ENCODE measurements around the gene FOXI2. TPM values are rescaled to one million over a fixed set of nuclear protein-coding genes. Genes with fewer than 3 reads are reported as not detected.

The FOXI2 gene
- total RNA-seq, 2 experiments from 2014 or later: not detected

DNA sequence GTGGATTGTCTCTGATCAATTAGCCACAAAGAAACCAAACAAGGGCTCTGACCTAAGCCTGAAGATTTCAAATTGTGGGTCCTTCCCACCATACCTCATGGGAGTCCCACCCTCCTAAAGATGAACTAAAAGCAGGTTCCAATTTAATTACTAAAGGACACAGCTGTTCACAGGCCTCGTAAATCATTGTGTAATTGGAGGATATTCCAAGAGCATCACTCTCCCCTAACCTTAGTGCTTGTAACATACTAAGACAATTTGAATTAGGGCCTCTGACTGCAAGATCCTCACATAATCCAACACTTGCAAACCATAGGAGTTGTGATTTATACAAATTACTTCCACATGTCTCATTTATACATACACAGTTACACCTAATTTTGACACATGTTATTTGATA, 44.4 kb downstream of the FOXI2 start:
- Histone ChIP-seq H3K4me3 (ENCODE audit: low read length) (no peak overlapping the region), H3K36me3 (ENCODE audit: insufficient read depth, low read length) (no peaks in the 10 kb centered on the region), H3K27me3 (ENCODE audit: control insufficient read depth in 1 of 2, insufficient read depth in 2 of 2, low read length in 2 of 2) (no peaks in the 10 kb centered on the region), H3K27ac (ENCODE audit: low read depth in 1 of 2, low read length in 2 of 2) (no peak overlapping the region), H3K4me1 (ENCODE audit: insufficient read depth, low read length) (no peaks in the 10 kb centered on the region), H3K9me3 (ENCODE audit: control insufficient read depth in 1 of 2, insufficient read depth in 1 of 2, low read length in 2 of 2) (peaks cover 5% of the 10 kb centered on the region in 2 experiments)
- no peak overlapping the region for H3K4me3 Mint-ChIP-seq
- H3K27ac Mint-ChIP-seq: no peak overlapping the region
- H3K4me1 Mint-ChIP-seq (ENCODE audit: low read depth): no peaks in the 10 kb centered on the region
- ATAC-seq (ENCODE audit: poor library complexity): no peak
- TF ChIP-seq, protein P1, sequence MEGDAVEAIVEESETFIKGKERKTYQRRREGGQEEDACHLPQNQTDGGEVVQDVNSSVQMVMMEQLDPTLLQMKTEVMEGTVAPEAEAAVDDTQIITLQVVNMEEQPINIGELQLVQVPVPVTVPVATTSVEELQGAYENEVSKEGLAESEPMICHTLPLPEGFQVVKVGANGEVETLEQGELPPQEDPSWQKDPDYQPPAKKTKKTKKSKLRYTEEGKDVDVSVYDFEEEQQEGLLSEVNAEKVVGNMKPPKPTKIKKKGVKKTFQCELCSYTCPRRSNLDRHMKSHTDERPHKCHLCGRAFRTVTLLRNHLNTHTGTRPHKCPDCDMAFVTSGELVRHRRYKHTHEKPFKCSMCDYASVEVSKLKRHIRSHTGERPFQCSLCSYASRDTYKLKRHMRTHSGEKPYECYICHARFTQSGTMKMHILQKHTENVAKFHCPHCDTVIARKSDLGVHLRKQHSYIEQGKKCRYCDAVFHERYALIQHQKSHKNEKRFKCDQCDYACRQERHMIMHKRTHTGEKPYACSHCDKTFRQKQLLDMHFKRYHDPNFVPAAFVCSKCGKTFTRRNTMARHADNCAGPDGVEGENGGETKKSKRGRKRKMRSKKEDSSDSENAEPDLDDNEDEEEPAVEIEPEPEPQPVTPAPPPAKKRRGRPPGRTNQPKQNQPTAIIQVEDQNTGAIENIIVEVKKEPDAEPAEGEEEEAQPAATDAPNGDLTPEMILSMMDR (IDR thresholded peaks at IDR 0.05): no peak
- DNase-seq: no peak
- POLR2A ChIA-PET: no interaction called here
- H3K9me3 Mint-ChIP-seq: no peaks in the 10 kb centered on the region
- intact Hi-C loops (cut with DNase I, micrococcal nuclease): no loop called here
- no peaks in the 10 kb centered on the region for H3K36me3 Mint-ChIP-seq (ENCODE audit: low read depth)
- CTCF ChIA-PET: no interaction called here
- H3K27me3 Mint-ChIP-seq: peaks cover 31% of the 10 kb centered on the region

DNA sequence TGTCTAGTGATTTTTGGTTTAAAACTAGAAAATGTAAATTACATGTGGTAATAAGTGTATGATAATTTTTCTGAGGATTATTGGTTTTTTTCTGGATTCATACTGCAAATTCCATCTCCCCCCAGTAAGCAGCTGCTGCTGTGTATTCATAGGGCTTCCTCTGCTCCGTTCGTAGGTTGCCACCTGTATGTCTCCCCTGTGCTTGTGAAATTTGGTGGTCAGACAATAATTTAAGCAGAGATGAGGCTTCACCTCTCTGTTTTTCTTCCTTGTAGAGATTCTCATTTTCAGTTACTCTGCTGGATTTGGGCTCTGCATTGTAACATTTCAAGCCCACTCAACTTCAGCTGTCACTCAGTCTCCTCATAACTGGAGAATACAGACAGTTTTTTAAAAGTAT, 50.9 kb downstream of the FOXI2 start:
- no peak overlapping the region for H3K27ac ChIP-seq (ENCODE audit: low read depth in 1 of 2, low read length in 2 of 2)
- H3K9me3 Mint-ChIP-seq: no peaks in the 10 kb centered on the region

DNA sequence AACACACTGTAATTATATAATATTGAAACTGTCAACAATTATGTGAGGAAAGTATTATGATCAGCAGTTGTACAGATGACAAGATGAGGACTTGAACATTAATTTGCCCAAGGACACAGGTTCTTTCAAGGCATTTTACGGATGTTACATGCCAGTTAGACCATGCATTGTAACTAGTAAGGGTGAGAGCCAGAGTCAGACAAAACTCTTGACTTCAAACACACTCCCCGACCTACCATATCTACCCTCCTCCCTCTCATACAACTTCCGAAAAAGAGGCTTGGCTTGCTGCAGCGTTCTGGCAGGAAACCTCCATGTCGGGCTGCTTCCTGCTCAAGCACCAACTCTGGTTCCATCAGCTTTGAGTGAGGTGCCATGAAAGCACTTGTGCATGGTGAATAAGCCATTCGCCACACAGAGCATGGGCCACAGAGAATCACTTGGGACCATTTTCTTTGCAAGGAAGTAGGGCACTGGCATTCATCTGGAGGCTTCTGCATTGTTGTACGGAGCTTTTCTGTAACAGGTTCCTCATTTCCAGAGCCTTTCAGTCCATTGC, 53.2 kb downstream of the FOXI2 start:
- no peaks in the 10 kb centered on the region for H3K36me3 Mint-ChIP-seq (ENCODE audit: low read depth)

More for the DNA sequence above, 50.9 kb downstream of the FOXI2 start:
- ATAC-seq (ENCODE audit: poor library complexity): no peak
- TF ChIP-seq, protein P1 (IDR thresholded peaks at IDR 0.05): no peak
- Histone ChIP-seq H3K4me1 (ENCODE audit: insufficient read depth, low read length) (no peaks in the 10 kb centered on the region), H3K36me3 (ENCODE audit: insufficient read depth, low read length) (no peaks in the 10 kb centered on the region), H3K9me3 (ENCODE audit: control insufficient read depth in 1 of 2, insufficient read depth in 1 of 2, low read length in 2 of 2) (peaks cover 5% of the 10 kb centered on the region in 2 experiments), H3K4me3 (ENCODE audit: low read length) (no peak overlapping the region), H3K27me3 (ENCODE audit: control insufficient read depth in 1 of 2, insufficient read depth in 2 of 2, low read length in 2 of 2) (peaks cover 0 to 4% of the 10 kb centered on the region in 2 experiments)
- intact Hi-C loops (cut with DNase I, micrococcal nuclease): no loop called here
- ChIA-PET CTCF (no interaction called here), POLR2A (no interaction called here)
- Mint-ChIP-seq H3K4me3 (no peak overlapping the region), H3K27ac (no peak overlapping the region), H3K4me1 (ENCODE audit: low read depth) (no peaks in the 10 kb centered on the region), H3K27me3 (peaks cover 19% of the 10 kb centered on the region), H3K36me3 (ENCODE audit: low read depth) (no peaks in the 10 kb centered on the region)
- DNase-seq: no peak

More for the DNA sequence above, 53.2 kb downstream of the FOXI2 start:
- Mint-ChIP-seq H3K27ac (no peak overlapping the region), H3K9me3 (no peaks in the 10 kb centered on the region), H3K4me1 (ENCODE audit: low read depth) (no peaks in the 10 kb centered on the region), H3K4me3 (no peak overlapping the region), H3K27me3 (peaks cover 23% of the 10 kb centered on the region)
- Histone ChIP-seq H3K4me3 (ENCODE audit: low read length) (no peak overlapping the region), H3K27ac (ENCODE audit: low read depth in 1 of 2, low read length in 2 of 2) (no peak overlapping the region), H3K27me3 (ENCODE audit: control insufficient read depth in 1 of 2, insufficient read depth in 2 of 2, low read length in 2 of 2) (peaks cover 0 to 7% of the 10 kb centered on the region in 2 experiments), H3K4me1 (ENCODE audit: insufficient read depth, low read length) (no peaks in the 10 kb centered on the region), H3K9me3 (ENCODE audit: control insufficient read depth in 1 of 2, insufficient read depth in 1 of 2, low read length in 2 of 2) (peaks cover 0 to 2% of the 10 kb centered on the region in 2 experiments), H3K36me3 (ENCODE audit: insufficient read depth, low read length) (no peaks in the 10 kb centered on the region)
- ChIA-PET POLR2A (no interaction called here), CTCF (no interaction called here)
- intact Hi-C loops (cut with DNase I, micrococcal nuclease): no loop called here
- DNase-seq (no peak), ATAC-seq (ENCODE audit: poor library complexity) (no peak)
- TF ChIP-seq, protein P1 (IDR thresholded peaks at IDR 0.05): no peak

Other genes starting within 250 kb of the FOXI2 start
- gene NPS, start 187.9 kb upstream of the FOXI2 start, total RNA-seq: not detected
- not detected for gene CLRN3, start 155.8 kb downstream of the FOXI2 start, total RNA-seq
- 10 to 100 TPM; 47.6 to 55.1 TPM for gene PTPRE, start 169.9 kb downstream of the FOXI2 start, total RNA-seq